Right lobe of liver (tissue), 6 donors: ENCODE measurements around the gene KDM3A. TPM values are rescaled to one million over a fixed set of nuclear protein-coding genes. Genes with fewer than 3 reads are reported as not detected.

Source experiments
- ATAC-seq, 4 donors: fragments of 200-7000 bp; cut with Tn5 transposase; one replicate each; pipeline ENCODE4 v1.9.1; 2020; ENCODE audit warnings: mild to moderate bottlenecking in 4 of 4, moderate library complexity in 4 of 4
- DNase-seq, 3 donors: peaks; one replicate each; pipeline ENCODE4 v3.0.0-alpha.2; 2020
- H3K27ac ChIP-seq, 3 donors: fragments of 200-600 bp; one replicate each; pipeline ENCODE4 v1.8.0; 2022
- H3K27me3 ChIP-seq, 2 donors: fragments of 200-600 bp; one replicate each; pipeline ENCODE4 v1.8.0; 2022
- H3K36me3 ChIP-seq, 4 donors: fragments of 200-600 bp; sonication (generic) in 1 of 4; one replicate each; pipeline versions ENCODE4 v1.5.1 to v1.8.0; 2017 to 2022; ENCODE audit warnings: control low read depth in 1 of 4
- H3K4me1 ChIP-seq, 4 donors: fragments of 200-600 bp; sonication (generic) in 1 of 4; one replicate each; pipeline versions ENCODE4 v1.5.1 to v1.8.0; 2017 to 2022; ENCODE audit warnings: control low read depth in 1 of 4
- H3K4me3 ChIP-seq, 3 donors: fragments of 200-600 bp; one replicate each; pipeline ENCODE4 v1.8.0; 2022
- H3K9me3 ChIP-seq, 4 donors: fragments of 200-600 bp; sonication (generic) in 1 of 4; one replicate each; pipeline versions ENCODE4 v1.5.1 to v1.8.0; 2017 to 2022; ENCODE audit warnings: control low read depth in 1 of 4
- CTCF ChIP-seq, 4 donors: fragments of 200-600 bp in 3 of 4; fragments of 450-650 bp in 1 of 4; IDR thresholded peaks; one replicate each; pipeline versions ENCODE4 v1.5.1 to v1.8.0; 2016 to 2022; ENCODE audit warnings: antibody characterized with exemption in 4 of 4, mild to moderate bottlenecking in 2 of 4
- POLR2A ChIP-seq: fragments of 450-650 bp; IDR thresholded peaks from one replicate; pipeline ENCODE4 v1.6.1; 2017; ENCODE audit warnings: antibody characterized with exemption, mild to moderate bottlenecking
- WGBS: methylation state at CpG from one replicate; pipeline ENCODE4 v1.1.6; 2018; ENCODE audit warnings: low coverage, low lambda C conversion rate; ENCODE audit not compliant: insufficient coverage; ENCODE audit errors: missing lambda C conversion rate; 5-methylcytosine and 5-hydroxymethylcytosine counted together
- intact Hi-C, 2 donors: fragments of 100-400 bp; cut with DNase I; formaldehyde crosslinking; loops; one replicate each; pipeline versions ENCODE4 v1.11.2 to v1.14.1; 2022
- total RNA-seq, 6 experiments: library from RNA; depleted of rRNA in 2 of 6; stranded (reverse); fragments of >200 nt in 2 of 6; fragmentation: NEBNext Ultra II Directional in 3 of 6; extraction: Animal tissue kit (Norgen Biotek cat#: 25700) in 3 of 6; gene quantifications; one replicate each; pipeline versions ENCODE4 v1.1.0 to v1.2.4, GENCODE V29; 2016 to 2023
- donor health status: DM: no; HTN: yes; CAD: no.
- donor health status: DM: no; HTN: no; CAD: no.
- donor health status: DM: no; HTN: no; CAD: no.
- donor health status: DM: no; HTN: yes; CAD: no.
- donor health status: DM: no; HTN: yes; CAD: no.

Gene KDM3A
- total RNA-seq, 6 experiments from 2014 or later = 7.2 to 40.8 (median 13.6) TPM

DNA sequence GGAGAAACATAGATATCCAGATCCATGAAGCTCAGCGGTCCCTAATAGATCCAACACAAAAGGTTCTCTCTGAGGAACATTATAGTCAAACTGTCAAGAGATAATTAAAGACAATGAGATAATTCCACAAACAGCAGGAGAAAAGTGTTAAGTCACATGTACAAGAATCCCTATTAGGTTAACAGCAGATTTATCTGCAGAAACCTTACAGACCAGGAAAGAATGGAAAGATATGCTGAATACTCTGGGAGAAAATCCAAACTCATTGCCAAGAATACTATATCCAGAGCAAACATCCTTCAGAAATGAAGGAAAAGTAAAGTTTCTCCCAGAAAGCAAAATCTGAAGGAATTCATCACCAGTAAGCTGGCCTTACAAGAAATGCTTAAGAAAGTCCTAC is 10.8 kb upstream of the KDM3A start:
- DNase-seq = no peak
- TF ChIP-seq CTCF (IDR thresholded peaks at IDR 0.05) = no peak
- TF ChIP-seq POLR2A = no peak
- Histone ChIP-seq H3K9me3 (no peaks in the 10 kb centered on the region), H3K4me1 (no peaks in the 10 kb centered on the region), H3K36me3 (no peaks in the 10 kb centered on the region), H3K4me3 (no peak overlapping the region), H3K27me3 (no peaks in the 10 kb centered on the region), H3K27ac (no peak overlapping the region)
- 100% methylated on average over 1 of the region's 1 CpG for WGBS
- intact Hi-C loops = no loop called here
- no peak for ATAC-seq

GRCh38 chr2:86433137-86433536 is 8.0 kb upstream of the KDM3A start:
- WGBS = 63% methylated on average over 1 of the region's 1 CpG
- Histone ChIP-seq H3K9me3 (peaks cover 0 to 9% (median 0%) of the 10 kb centered on the region in 4 donors), H3K27me3 (no peaks in the 10 kb centered on the region), H3K36me3 (no peaks in the 10 kb centered on the region), H3K4me3 (no peak overlapping the region), H3K27ac (no peak overlapping the region), H3K4me1 (no peaks in the 10 kb centered on the region)
- ATAC-seq = no peak
- intact Hi-C loops = no loop called here
- no peak for TF ChIP-seq CTCF (IDR thresholded peaks at IDR 0.05)
- no peak for TF ChIP-seq POLR2A
- DNase-seq = no peak

DNA sequence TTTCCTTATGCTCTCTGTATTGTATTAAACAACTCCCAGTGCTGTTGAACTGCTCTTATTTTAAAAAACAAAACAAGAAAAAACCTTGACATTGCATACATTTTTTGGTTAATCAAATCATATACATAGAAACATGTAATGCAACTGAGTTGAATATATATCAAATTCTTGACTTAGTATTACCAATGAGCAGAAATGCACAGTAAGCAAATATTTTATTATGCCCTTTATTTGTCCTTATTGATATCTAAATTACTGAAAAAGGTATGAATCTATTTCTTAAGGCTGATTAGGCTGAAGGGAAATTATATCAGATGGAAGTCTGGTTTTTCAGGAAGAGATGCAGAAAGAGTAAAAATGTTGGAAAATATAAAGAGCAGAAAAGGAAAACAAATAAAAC is 6.9 kb upstream of the KDM3A start:
- DNase-seq = no peak
- intact Hi-C loops = no loop called here

GRCh38 chr2:86435531-86435930 is 5.6 kb upstream of the KDM3A start:
- Histone ChIP-seq H3K9me3 (peaks cover 0 to 26% (median under 1%) of the 10 kb centered on the region in 4 donors), H3K4me3 (no peak overlapping the region), H3K27me3 (no peaks in the 10 kb centered on the region), H3K27ac (no peak overlapping the region), H3K36me3 (no peaks in the 10 kb centered on the region), H3K4me1 (no peaks in the 10 kb centered on the region)
- DNase-seq (no peak), ATAC-seq (no peak)
- 90% methylated on average over 4 of the region's 4 CpGs for WGBS
- TF ChIP-seq CTCF (IDR thresholded peaks at IDR 0.05) (no peak), POLR2A (no peak)
- intact Hi-C loops = no loop called here

More for the DNA sequence above, 6.9 kb upstream of the KDM3A start:
- Histone ChIP-seq H3K27me3 (no peaks in the 10 kb centered on the region), H3K4me3 (no peak overlapping the region), H3K27ac (no peak overlapping the region), H3K9me3 (peaks cover 0 to 20% (median 0%) of the 10 kb centered on the region in 4 donors), H3K36me3 (no peaks in the 10 kb centered on the region), H3K4me1 (no peaks in the 10 kb centered on the region)
- ATAC-seq = no peak
- no peak for TF ChIP-seq CTCF (IDR thresholded peaks at IDR 0.05)
- TF ChIP-seq POLR2A = no peak

DNA sequence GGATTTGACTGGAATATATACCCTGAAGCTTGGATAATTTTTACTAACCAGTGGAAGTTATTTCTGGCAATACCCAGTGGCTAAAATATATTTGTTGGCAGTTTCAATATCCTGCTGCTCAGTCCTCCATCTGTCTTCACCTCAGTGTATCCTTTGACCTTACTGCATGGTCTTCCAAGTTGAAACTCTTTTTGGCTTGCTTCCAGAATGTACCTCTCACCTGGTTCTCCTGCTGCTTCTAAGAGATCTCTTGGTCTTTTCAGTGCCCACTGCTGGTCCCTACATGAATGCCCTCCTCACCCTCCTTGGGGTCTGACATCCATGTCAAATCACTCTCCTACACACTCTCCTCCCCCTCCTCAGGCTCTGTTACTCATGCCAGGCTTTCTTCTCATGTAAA is 4.8 kb upstream of the KDM3A start:
- Histone ChIP-seq H3K27ac (no peak overlapping the region), H3K9me3 (peaks cover 0 to 26% (median under 1%) of the 10 kb centered on the region in 4 donors), H3K27me3 (no peaks in the 10 kb centered on the region), H3K4me3 (no peak overlapping the region), H3K4me1 (no peaks in the 10 kb centered on the region), H3K36me3 (no peaks in the 10 kb centered on the region)
- DNase-seq (no peak), ATAC-seq (no peak)
- intact Hi-C loops = no loop called here
- TF ChIP-seq POLR2A (no peak), CTCF (IDR thresholded peaks at IDR 0.05) (no peak)
